Urinary bladder (tissue), 4 donors: ENCODE results near the gene AVP. TPM values are rescaled to one million over a fixed set of nuclear protein-coding genes. Genes with fewer than 3 reads are reported as not detected.
"Not testable (repeated sequence)": the region's sequence is repeated elsewhere in the genome, so short reads cannot be mapped to it uniquely, and the experiment has no call there.

Experiments
- DNase-seq: peaks from one replicate; pipeline ENCODE4 v3.0.0-alpha.2; 2015; ENCODE audit errors: extremely low spot score
- H3K27ac ChIP-seq: one replicate; pipeline ENCODE4 v1.5.1; 2013; ENCODE audit warnings: low read depth, mild to moderate bottlenecking, moderate library complexity
- H3K36me3 ChIP-seq: one replicate; pipeline ENCODE4 v1.6.1; 2013; ENCODE audit warnings: mild to moderate bottlenecking, moderate library complexity; ENCODE audit not compliant: insufficient read depth
- H3K4me1 ChIP-seq: one replicate; pipeline ENCODE4 v1.6.1; 2013; ENCODE audit warnings: mild to moderate bottlenecking, moderate library complexity; ENCODE audit not compliant: insufficient read depth
- H3K4me3 ChIP-seq: one replicate; pipeline ENCODE4 v1.5.1; 2013; ENCODE audit warnings: low read depth, low read length
- WGBS: extraction: QIAGEN DNeasy Blood & Tissue Kit; methylation state at CpG from one replicate; pipeline ENCODE4 v1.1.7; 2013; 5-methylcytosine and 5-hydroxymethylcytosine counted together
- polyA plus RNA-seq: library from polyadenylated mRNA; stranded (reverse); fragments of 200-250 nt; gene quantifications from one replicate; pipeline ENCODE4 v1.2.3, GENCODE V29; 2013
- total RNA-seq: library from RNA; depleted of rRNA; stranded (reverse); fragments of >200 nt; gene quantifications from one replicate; pipeline ENCODE4 v1.2.3, GENCODE V29; 2014
- donor health status: healthy with polysubstance abuse.
- donor health status: healthy.

Gene AVP
- total and polyA plus RNA-seq, 2 donors = not detected

GRCh38 chr20:3085571-3086072 lies 1.1 kb upstream of the AVP start:
- no peak overlapping the region for H3K27ac ChIP-seq
- H3K36me3 ChIP-seq = no peaks in the 10 kb centered on the region
- no peak overlapping the region for H3K4me3 ChIP-seq
- DNase-seq = no peak
- no peaks in the 10 kb centered on the region for H3K4me1 ChIP-seq
- WGBS = 94% methylated on average over 8 of the region's 8 CpGs

- Histone ChIP-seq H3K27ac (no peak overlapping the region), H3K36me3 (no peaks in the 10 kb centered on the region), H3K4me3 (no peak overlapping the region), H3K4me1 (no peaks in the 10 kb centered on the region)
- no peak for DNase-seq
- 87% methylated on average over 7 of the region's 7 CpGs for WGBS
Observed at GRCh38 chr20:3084986-3085360, 449 bp upstream of the AVP start.

- H3K4me1 ChIP-seq = no peaks in the 10 kb centered on the region
- DNase-seq = no peak
- no peaks in the 10 kb centered on the region for H3K36me3 ChIP-seq
- H3K27ac ChIP-seq = no peak overlapping the region
- 17% methylated on average over 76 of the region's 76 CpGs for WGBS
- H3K4me3 ChIP-seq = peak overlapping the region; percentile 38
Observed at GRCh38 chr20:3082955-3083952, 1.3 kb downstream of the AVP start.

- H3K36me3 ChIP-seq = no peaks in the 10 kb centered on the region
- H3K4me1 ChIP-seq = no peaks in the 10 kb centered on the region
- peak overlapping the region; percentile 38 for H3K4me3 ChIP-seq
- DNase-seq = no peak
- H3K27ac ChIP-seq = no peak overlapping the region
- 3% methylated on average over 71 of the region's 71 CpGs for WGBS
Observed at GRCh38 chr20:3082306-3082951, 2.1 kb downstream of the AVP start.

GRCh38 chr20:3081641-3082040 lies 2.9 kb downstream of the AVP start:
- Histone ChIP-seq H3K36me3 (no peaks in the 10 kb centered on the region), H3K4me3 (no peak overlapping the region), H3K4me1 (no peaks in the 10 kb centered on the region), H3K27ac (no peak overlapping the region)
- 91% methylated on average over 11 of the region's 11 CpGs for WGBS
- DNase-seq = no peak

GRCh38 chr20:3080939-3081388 lies 3.6 kb downstream of the AVP start:
- Histone ChIP-seq H3K4me3 (no peak overlapping the region), H3K36me3 (no peaks in the 10 kb centered on the region), H3K4me1 (no peaks in the 10 kb centered on the region), H3K27ac (no peak overlapping the region)
- WGBS = 60% methylated on average over 6 of the region's 6 CpGs
- no peak for DNase-seq

- WGBS = 76% methylated on average over 4 of the region's 4 CpGs
- Histone ChIP-seq H3K4me3 (no peak overlapping the region), H3K36me3 (no peaks in the 10 kb centered on the region), H3K27ac (no peak overlapping the region), H3K4me1 (no peaks in the 10 kb centered on the region)
- DNase-seq = no peak
Observed at GRCh38 chr20:3077618-3078134, 6.8 kb downstream of the AVP start.

GRCh38 chr20:3075315-3075714 lies 9.2 kb downstream of the AVP start:
- 79% methylated on average over 6 of the region's 6 CpGs for WGBS
- not testable (repeated sequence) for H3K36me3 ChIP-seq, DNase-seq, H3K4me3 ChIP-seq, H3K27ac ChIP-seq, H3K4me1 ChIP-seq

GRCh38 chr20:3074812-3075211 lies 9.7 kb downstream of the AVP start:
- Histone ChIP-seq H3K27ac (no peak overlapping the region), H3K4me1 (no peaks in the 10 kb centered on the region), H3K4me3 (no peak overlapping the region), H3K36me3 (no peaks in the 10 kb centered on the region)
- 74% methylated on average over 6 of the region's 6 CpGs for WGBS
- no peak for DNase-seq

- not testable (repeated sequence) for H3K27ac ChIP-seq, H3K4me3 ChIP-seq, H3K4me1 ChIP-seq, DNase-seq, H3K36me3 ChIP-seq
- WGBS = 92% methylated on average over 8 of the region's 8 CpGs
Observed at GRCh38 chr20:3073251-3073643, 11.3 kb downstream of the AVP start.

- H3K36me3 ChIP-seq = no peaks in the 10 kb centered on the region
- peak overlapping the region; percentile 73 for H3K4me3 ChIP-seq
- no peak for DNase-seq
- WGBS = 74% methylated on average over 22 of the region's 22 CpGs
- H3K27ac ChIP-seq = no peak overlapping the region
- no peaks in the 10 kb centered on the region for H3K4me1 ChIP-seq
Observed at GRCh38 chr20:3072530-3073250, 11.8 kb downstream of the AVP start.

- Histone ChIP-seq H3K4me1 (no peaks in the 10 kb centered on the region), H3K4me3 (peak within 1 kb of the TSS; percentile 73), H3K27ac (no peak within 1 kb of the TSS), H3K36me3 (no peaks in the 10 kb centered on the region)
- no peak for DNase-seq
- WGBS = 10% methylated on average over 95 of the region's 95 CpGs
Observed at GRCh38 chr20:3071610-3072529, 12.7 kb downstream of the AVP start, which contains the start of gene OXT. TSS of gene OXT (plus strand) at chr20:3071620. CDS start at chr20:3071656, 36 bp downstream.
